NCI-H748 (cell line): ENCODE data around the gene SCAP.

Experiments
- DNase-seq: peaks from one replicate; lab custom pipeline; 2025; ENCODE audit not compliant: unreplicated experiment; lab: John Stamatoyannopoulos, UW

The SCAP gene

DNA sequence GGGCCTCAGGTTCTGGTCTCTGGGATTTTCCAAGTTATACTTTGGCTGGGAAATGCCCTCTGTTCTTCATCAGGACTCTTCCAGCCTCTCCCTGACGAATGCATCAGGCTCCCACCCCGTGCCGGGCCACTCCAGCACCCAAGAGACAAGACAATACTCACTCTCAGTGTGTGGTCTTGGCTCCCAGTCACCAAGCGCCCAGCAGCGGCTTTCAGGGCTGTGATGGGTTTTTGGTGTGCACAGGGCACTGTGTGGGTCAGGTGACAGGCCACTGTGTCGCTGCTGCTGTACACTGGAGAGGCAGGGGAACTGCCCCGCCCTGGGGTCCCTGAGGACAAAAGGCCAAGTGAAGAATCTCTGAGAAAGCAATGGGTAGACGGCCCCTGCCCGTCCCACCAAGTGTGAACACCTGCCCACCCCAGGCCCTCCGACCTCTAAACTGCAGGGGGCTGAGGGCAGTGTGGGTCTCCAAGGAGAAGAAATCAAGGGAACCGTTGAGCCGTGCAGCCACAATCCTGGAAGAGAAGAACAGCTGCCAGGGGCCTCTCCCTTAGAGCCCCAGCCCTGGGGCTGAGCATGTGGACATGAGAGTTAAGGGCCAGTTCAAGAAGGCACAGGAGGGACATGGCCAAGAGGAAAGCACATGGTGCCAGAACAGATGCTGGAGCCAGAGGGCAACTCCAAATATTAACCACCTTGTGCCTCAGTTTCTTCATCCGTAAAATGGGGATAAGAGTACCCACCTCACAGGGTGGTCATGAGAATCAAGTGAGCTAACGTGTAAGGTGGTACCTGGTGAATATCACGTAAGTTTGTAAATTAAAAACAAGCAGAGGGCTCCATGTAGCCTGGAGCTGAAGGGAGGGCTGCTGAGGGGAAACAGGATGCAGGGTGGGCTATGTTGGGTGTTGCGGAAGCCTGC is 60.8 kb downstream of the SCAP start:
- DNase-seq: no peak

DNA sequence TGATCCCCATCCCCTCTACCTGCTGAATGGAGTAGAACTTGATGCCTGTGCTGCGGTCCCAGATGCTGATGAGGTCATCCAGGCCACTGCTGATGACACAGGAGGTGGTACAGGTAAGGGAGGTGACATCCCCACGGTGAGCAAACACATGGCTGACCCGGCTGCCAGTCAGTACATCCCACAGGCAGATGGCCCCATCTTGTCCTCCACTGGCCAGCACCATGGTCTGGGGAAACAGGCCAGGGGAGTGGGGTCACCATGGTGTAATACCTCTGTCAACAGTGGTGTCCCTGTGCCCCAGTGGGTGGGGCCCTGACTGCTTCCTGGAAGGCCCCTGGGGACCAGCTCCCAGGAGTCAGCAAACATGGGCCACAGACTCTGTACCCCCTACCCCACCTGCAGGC is 61.6 kb downstream of the SCAP start:
- DNase-seq: no peak

DNA sequence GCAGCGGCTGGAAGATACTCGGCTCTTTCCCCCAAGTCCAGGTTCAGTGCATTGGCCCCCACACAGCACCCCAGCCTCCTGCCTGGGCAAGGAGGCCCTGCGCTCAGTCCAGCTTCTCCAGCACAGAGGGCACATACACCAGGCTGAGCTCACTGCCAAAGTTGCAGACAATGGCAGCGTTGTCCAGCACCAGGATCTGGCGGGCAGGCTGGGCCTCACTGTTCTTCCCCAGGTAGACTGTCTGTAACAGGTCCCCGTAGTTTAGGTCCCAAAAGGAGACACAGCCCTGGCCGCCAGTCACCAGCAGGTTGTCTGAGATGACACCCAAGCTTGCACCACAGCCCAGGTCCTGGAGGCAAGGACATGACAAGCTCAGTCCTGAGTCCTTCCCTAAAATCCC is 62.0 kb downstream of the SCAP start:
- no peak for DNase-seq

DNA sequence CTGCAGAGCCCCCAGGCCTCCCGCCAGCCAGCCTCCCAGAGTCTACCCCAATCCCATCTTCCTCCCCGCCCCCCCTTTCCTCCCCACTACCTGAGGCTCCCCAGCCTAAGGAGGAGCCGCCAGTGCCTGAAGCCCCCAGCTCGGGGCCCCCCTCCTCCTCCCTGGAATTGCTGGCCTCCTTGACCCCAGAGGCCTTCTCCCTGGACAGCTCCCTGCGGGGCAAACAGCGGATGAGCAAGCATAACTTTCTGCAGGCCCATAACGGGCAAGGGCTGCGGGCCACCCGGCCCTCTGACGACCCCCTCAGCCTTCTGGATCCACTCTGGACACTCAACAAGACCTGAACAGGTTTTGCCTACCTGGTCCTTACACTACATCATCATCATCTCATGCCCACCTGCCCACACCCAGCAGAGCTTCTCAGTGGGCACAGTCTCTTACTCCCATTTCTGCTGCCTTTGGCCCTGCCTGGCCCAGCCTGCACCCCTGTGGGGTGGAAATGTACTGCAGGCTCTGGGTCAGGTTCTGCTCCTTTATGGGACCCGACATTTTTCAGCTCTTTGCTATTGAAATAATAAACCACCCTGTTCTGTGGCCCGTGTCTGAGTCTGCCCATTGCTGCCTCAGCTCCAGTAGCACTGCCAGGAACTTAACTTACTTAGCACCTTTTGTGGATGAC is 62.8 kb downstream of the SCAP start:
- DNase-seq: no peak

DNA sequence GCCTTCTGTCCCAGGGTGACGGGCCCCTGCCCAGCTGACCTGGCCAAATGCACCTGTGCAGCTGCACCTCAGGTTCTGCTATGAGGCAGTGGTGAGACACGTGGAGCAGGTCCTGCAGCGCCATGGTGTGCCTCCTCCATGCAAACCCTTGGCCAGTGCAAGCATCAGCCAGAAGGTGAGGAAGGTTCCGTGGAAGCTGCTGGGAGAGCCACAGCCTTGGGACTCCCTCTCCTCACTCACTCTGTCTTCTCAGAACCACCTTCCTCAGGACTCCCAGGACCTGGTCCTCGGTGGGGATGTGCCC is 63.3 kb downstream of the SCAP start:
- DNase-seq: no peak

DNA sequence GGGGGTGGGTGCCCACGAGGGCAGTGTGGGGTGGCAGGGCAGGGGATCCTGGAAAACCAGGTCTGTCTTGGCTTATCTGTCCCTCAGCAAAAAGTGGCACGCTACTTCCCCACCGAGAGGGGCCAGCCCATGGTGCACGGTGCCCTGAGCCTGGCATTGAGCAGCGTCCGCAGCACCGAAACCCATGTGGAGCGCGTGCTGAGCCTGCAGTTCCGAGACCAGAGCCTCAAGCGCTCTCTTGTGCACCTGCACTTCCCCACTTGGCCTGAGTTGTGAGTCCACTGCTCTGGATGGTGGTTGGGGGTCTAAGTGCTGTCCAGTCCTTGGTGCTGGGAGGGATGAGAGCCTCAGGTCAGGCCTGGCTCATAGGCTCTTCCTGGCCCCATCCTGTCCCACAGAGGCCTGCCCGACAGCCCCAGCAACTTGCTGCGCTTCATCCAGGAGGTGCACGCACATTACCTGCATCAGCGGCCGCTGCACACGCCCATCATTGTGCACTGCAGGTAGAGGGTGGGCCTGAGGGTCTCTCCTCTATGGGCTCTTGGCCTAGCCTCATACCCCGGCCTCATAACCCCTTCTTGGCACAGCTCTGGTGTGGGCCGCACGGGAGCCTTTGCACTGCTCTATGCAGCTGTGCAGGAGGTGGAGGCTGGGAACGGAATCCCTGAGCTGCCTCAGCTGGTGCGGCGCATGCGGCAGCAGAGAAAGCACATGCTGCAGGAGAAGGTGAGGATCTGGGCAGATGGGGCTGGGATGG is 63.9 kb downstream of the SCAP start:
- DNase-seq: no peak

DNA sequence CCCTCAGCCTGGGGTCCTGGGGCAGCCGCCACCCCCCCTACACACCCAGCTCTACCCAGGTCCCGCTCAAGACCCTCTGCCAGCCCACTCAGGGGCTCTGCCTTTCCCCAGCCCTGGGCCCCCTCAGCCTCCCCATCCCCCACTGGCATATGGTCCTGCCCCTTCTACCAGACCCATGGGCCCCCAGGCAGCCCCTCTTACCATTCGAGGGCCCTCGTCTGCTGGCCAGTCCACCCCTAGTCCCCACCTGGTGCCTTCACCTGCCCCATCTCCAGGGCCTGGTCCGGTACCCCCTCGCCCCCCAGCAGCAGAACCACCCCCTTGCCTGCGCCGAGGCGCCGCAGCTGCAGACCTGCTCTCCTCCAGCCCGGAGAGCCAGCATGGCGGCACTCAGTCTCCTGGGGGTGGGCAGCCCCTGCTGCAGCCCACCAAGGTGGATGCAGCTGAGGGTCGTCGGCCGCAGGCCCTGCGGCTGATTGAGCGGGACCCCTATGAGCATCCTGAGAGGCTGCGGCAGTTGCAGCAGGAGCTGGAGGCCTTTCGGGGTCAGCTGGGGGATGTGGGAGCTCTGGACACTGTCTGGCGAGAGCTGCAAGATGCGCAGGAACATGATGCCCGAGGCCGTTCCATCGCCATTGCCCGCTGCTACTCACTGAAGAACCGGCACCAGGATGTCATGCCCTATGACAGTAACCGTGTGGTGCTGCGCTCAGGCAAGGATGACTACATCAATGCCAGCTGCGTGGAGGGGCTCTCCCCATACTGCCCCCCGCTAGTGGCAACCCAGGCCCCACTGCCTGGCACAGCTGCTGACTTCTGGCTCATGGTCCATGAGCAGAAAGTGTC is 64.7 kb downstream of the SCAP start:
- DNase-seq: no peak

DNA sequence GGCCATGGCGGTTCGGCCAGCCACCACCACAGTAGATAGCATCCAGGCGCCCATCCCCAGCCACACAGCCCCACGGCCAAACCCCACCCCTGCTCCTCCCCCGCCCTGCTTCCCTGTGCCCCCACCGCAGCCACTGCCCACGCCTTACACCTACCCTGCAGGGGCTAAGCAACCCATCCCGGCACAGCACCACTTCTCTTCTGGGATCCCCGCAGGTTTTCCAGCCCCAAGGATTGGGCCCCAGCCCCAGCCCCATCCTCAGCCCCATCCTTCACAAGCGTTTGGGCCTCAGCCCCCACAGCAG is 65.4 kb downstream of the SCAP start:
- DNase-seq: no peak

DNA sequence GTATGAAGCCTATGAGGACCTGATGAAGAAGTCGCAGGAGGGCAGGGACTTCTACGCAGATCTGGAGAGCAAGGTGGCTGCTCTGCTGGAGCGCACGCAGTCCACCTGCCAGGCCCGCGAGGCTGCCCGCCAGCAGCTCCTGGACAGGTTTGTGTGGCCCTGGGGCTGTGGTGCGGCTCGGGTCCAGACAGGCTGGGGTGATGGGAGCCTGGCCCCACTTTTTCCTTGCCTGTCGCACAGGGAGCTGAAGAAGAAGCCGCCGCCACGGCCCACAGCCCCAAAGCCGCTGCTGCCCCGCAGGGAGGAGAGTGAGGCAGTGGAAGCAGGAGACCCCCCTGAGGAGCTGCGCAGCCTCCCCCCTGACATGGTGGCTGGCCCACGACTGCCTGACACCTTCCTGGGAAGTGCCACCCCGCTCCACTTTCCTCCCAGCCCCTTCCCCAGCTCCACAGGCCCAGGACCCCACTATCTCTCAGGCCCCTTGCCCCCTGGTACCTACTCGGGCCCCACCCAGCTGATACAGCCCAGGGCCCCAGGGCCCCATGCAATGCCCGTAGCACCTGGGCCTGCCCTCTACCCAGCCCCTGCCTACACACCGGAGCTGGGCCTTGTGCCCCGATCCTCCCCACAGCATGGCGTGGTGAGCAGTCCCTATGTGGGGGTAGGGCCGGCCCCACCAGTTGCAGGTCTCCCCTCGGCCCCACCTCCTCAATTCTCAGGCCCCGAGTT is 65.9 kb downstream of the SCAP start:
- no peak for DNase-seq

DNA sequence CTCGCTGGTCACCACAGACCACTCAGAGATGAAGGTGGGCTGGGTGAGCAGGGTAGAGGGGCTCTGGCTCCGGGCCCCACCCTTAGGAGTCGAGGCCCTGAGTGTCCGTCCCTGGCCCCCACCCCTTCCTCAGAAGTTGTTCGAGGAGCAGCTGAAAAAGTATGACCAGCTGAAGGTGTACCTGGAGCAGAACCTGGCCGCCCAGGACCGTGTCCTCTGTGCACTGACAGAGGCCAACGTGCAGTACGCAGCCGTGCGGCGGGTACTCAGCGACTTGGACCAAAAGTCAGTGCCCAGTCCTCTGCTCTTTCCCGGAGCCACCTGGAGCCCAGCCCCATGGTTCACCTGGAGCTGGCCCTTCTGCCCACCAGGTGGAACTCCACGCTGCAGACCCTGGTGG is 66.5 kb downstream of the SCAP start:
- DNase-seq: no peak

DNA sequence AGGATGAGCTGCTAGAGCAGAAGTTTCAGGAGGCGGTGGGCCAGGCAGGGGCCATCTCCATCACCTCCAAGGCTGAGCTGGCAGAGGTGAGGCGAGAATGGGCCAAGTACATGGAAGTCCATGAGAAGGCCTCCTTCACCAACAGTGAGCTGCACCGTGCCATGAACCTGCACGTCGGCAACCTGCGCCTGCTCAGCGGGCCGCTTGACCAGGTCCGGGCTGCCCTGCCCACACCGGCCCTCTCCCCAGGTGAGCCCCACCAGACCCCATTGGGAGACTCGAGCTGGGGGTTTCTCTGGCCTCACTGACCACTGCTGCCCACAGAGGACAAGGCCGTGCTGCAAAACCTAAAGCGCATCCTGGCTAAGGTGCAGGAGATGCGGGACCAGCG is 66.9 kb downstream of the SCAP start:
- no peak for DNase-seq

DNA sequence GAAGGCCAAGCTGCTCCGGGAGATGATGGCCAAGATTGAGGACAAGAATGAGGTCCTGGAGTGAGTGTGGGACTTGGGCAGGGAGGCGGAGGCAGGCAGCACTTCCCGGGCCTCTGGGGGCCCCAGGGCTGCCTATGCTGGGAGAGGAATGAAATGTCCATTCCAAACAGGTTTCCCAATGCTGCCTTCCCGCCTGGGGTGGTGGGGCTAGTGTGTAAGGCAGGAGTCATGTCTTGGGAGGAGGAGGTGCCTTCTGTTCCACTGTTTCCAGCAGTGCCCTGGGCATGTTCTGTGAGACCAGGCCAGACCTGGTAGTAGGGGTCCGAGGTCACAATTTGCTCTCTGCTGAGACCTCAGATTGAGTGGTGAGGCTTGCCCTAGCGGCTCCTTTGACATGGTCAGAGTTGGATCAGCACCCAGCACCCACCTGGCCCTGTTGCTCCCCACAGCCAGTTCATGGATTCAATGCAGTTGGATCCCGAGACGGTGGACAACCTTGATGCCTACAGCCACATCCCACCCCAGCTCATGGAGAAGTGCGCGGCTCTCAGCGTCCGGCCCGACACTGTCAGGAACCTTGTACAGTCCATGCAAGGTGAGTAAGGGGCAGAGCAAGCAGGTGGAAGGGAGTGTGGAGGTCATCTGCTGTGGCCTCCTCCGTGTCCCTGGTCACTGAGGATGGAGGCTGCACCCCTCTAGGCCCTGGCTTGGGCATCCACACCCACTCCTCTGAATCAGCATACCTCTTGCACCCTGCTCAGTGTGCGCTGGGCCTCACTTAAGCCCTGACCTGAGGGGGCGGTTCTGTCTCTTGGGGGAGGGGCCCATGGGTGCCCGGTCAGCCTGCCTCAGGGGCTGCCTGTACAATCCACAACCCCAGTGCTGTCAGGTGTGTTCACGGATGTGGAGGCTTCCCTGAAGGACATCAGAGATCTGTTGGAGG is 67.6 kb downstream of the SCAP start:
- no peak for DNase-seq

DNA sequence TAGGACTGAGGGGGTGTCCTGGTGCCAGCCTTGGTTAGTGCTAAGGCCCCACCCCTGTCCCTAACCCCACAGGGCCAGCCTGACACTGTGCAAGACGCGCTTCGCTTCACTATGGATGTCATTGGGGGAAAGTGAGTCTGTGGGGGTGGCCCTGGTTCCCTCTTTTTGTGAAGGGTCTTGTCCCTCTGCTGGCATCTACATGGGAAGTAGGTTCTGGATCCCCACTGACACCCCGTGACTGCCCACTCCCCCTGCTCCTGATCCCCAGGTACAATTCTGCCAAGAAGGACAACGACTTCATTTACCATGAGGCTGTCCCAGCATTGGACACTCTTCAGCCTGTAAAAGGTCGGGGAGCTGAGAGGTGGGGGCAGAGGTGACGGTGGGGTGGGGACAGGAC is 68.5 kb downstream of the SCAP start:
- no peak for DNase-seq

DNA sequence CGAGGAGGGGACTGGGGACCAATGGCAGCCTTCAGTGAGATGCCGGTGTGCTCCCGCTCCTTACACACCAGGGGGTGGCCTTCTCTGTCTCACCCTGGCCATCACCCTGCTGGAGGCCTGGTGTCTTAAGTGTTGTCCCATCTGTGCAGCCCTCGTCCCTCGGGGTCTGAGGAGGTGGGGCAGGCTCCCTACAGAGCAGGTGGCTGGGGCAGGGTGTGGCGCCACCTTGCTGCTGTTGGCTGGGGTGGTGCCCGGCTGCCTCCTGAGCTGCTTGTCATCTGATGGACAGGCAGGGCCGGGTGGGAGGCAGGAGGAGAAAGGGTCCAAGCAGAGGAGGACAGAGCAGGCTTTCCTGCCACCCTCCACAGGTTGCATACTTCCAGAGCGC is 69.0 kb downstream of the SCAP start:
- DNase-seq: no peak

DNA sequence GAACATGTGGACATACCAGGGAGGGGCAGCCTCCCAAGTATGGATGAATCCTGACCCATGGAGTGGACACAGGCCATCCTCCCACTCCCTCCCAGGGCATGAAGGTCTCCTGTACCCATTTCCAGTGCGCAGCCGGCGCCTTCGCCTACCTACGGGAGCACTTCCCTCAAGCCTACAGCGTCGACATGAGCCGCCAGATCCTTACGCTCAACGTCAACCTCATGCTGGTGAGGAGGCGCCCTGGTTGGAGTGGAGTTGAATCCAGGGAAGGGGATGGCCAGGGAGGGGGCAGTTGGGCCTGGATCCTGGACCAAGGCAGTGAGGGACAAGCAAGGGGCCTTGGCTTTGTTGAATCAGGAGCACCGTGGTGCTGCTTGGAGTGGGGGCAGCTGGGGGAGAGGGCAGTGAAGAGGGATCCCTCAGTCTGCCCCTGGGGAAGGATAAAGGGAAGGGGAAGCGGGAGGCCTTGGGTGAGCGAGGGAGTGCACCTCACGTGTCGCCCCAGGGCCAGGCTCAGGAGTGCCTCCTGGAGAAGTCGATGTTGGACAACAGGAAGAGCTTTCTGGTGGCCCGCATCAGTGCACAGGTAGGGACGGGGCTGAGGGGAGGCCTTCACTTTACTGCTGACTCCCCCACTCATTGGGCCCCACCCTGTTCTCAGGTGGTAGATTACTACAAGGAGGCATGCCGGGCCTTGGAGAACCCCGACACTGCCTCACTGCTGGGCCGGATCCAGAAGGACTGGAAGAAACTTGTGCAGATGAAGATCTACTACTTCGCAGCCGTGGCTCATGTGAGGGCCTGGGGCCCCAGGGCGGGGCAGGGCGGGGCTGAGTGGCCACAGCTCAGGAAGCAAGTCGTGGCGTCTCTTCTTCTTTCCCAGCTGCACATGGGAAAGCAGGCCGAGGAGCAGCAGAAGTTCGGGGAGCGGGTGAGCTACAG is 69.7 kb downstream of the SCAP start:
- no peak for DNase-seq

DNA sequence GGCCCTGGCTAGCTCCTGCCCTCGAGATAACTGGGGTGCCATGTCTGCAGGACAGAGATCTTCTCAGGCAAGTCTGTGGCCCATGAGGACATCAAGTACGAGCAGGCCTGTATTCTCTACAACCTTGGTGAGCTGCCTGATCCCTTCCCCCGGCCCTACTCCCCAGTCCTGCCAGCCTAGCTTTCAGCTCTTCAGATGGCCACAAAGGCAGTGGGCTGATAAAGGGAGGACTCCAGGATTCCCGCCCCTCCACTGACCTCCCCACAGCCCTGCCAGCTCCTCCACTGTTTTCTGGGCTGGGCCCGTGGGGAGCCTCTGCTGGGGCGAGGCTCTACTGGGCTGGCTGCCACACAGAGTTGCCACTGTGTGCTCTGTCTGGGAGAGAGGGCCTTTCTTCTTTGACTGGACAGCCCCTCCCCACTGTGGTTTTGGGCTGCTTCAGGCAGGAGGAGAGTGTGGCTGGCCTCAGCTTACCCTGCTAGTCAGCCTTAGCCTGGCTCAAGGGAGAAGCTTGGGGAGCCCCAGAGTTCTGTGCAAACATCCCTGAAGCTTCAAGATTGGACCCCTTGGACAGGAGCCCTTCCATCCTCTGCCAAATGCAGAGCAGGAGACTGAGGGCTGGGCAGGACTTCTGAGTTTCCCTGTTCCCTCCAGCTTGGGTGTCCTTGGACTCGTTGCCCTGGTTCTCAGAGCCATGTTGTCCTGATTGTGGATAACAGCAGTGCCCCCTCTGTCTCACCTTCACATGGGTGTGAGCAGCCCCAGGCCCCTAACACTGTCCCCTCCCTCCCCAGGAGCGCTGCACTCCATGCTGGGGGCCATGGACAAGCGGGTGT is 70.6 kb downstream of the SCAP start:
- no peak for DNase-seq

DNA sequence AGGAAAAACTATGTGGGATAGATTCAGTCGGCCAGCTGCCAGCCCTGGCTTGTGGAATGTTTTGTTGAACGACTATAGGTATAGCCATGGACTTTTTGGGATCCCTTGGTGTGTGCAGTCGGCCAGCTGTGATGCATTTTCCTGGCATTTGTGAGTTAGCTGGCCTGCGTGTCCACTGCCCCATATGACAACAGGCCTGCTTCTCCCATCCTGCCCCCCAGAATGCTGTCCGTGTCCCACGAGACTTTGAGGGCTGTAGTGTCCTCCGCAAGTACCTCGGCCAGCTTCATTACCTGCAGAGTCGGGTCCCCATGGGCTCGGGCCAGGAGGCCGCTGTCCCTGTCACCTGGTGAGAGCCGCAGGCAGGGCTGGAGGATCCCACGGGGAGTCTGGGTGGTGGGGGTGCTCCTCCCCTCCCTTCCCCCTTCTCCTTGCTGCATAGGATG is 71.3 kb downstream of the SCAP start:
- no peak for DNase-seq
